Amniotic stem cell (primary cell): Measurements from ENCODE around the gene GALNT1.

Experiments used
- DNase-seq: peaks from one replicate; lab custom pipeline; 2025; lab: John Stamatoyannopoulos, UW

Gene GALNT1

DNA sequence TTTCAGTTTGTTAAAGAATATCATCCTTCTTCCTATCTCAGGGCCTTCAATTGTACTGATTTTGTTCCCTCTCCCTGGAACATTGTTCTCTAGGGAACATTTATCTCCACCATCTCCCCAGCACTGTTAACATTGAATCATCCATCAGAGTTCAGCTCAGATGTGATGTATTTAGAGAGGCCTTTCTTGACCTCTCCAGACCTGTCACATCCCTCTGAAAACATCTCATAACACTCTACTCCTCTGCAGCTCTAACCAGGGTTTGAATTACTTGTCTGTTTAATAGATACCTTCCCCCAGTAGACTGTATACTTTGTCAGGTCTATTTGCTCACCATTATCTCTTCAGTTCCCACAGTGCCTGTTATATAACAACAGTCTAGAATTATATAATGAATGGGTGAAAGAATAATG lies 98.6 kb downstream of the GALNT1 start:
- no peak for DNase-seq

DNA sequence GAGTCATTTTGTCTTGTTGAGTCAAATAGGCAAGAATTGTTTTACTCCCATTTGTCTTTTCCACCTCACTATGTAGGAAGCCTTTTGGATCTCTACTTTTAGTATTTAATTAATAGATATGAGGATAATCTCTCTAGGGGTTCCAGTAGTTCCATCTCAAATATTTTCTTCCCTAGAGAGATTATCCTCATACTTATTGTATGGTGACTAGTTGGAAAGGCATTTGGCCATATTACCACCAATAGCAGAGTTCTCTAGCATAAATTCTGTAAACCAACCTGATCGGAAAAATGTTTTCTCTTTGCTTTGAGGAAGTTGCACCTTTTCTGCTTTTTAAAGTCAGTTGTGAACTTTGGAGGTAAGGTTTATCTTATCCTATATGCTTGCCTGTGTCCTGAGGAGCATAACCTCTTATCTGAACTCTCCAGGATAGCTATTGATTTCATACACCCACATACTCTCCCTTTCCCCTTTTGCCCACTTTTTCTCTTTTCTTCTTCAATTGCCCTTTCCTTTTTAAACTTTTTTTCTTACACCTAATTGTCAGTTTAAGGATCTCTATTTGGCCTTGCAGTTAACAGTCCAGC lies 100.8 kb downstream of the GALNT1 start:
- DNase-seq = no peak

- DNase-seq = no peak
Measured at GRCh38 chr18:35683021-35683420, 101.5 kb downstream of the GALNT1 start.

DNA sequence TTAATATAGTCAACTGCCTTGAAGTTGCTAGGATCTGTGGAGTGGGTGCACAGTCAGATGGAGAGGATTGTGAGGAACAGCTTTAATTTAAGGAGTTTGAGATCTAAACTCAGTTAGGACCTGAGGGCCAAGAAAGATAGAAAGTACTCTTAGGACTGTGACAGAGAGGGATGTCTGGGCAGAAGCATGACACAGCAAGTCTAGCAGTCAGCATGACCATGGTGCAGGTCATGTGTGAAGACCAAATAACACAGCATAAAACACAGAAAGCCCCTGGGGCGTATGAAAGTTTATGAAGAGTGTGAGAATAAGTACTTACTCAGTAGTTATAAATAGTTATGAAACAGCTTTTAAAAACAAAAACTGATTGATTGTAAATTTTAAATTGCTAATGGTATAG lies 107.2 kb downstream of the GALNT1 start:
- no peak for DNase-seq

GRCh38 chr18:35689728-35690127 lies 108.2 kb downstream of the GALNT1 start:
- no peak for DNase-seq

DNA sequence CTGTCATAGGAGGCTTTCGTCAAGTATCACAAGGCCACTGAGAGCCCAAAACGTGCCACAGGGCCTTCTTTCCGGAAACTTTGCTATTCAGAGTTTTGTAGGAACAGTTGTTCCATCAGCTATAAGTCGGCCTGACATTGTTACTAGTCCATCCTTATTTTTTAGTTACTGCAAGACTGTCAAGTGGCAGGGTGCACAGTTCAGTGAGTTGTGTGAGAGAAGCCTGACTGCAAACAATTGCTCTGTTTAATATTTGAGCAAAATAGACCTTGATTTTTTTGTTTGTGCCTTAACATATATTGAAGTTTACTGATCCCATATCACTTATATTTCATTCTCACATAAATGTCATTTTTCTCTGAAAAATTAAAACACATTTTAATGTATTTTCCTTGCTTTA lies 110.1 kb downstream of the GALNT1 start:
- DNase-seq = no peak

GRCh38 chr18:35692866-35693265 lies 111.3 kb downstream of the GALNT1 start:
- no peak for DNase-seq

GRCh38 chr18:35693829-35694228 lies 112.3 kb downstream of the GALNT1 start:
- no peak for DNase-seq

GRCh38 chr18:35694808-35695207 lies 113.3 kb downstream of the GALNT1 start:
- DNase-seq = no peak

DNA sequence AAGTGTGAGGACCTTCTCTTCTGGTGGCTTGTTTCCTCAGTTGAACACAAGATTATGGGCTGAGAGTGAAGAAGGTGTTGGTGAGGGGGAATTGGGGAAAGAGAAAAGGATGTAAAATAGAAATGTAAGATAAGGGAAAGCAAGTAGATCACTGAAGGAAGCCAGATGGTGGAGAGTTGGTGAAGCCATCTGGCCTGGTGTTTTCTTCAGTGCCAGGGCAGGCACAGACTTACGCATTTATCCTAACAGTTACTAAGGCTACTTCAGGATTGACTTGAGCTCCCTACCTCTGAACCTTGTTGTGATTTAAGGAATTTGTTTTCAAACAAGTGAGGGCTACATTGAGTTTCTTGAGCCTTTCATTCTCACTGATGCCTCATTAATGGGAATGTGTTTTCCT lies 113.8 kb downstream of the GALNT1 start:
- DNase-seq = no peak

DNA sequence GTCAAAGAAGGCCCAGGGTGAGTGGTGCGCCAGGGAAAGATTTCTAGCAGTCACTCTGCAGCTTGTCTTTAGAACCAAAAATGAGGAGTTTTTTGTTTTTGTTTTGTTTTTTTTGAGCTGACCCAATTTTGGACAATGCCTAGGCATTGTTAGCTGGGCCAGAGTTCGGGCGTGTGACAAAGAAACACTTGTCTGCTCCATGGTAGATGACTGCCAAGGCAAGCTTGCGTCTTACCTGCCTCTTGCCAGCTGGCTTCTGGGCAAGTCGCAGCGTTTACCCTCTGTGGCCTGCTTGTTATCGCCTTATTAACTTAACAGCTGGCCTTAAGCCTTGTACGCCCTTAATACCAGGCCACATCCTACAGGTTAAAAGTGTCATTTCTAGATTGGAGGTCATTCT lies 114.3 kb downstream of the GALNT1 start:
- DNase-seq = no peak

DNA sequence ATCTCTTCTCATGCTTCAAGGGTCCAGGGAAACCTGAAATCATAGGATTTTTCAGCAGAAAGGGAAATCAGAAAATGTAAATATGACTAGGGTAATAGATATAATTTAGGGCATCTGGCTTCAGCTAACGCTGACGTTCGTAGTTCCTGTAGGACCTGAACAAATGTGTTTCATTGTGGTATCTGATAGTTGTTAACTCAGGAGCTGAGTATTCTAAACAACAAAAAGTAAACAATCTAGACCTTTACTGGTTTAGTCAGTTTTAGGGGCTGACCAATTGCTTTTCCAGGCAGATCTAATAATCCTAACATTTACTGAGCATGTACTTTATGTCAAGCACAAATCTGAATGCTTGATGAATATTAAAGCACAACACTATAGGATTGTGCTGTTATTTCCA lies 114.8 kb downstream of the GALNT1 start:
- no peak for DNase-seq

DNA sequence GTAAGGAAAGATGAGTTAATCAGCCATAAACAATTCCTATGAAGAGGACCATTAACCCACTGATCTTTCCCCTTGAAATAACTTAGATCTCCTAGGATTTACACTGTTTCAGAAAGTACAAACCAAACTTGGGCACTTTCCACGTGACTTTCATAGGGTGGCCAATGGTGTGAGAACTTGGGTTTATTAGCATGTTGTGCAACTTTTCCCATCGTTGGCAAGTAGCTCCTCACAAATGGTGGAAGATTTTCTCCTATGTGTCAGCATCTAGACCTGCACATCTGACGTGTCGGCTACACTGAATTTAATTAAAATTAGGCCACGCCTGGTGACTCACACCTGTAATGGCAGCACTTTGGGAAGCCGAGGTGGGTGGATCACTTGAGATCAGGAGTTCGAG lies 116.3 kb downstream of the GALNT1 start:
- no peak for DNase-seq

DNA sequence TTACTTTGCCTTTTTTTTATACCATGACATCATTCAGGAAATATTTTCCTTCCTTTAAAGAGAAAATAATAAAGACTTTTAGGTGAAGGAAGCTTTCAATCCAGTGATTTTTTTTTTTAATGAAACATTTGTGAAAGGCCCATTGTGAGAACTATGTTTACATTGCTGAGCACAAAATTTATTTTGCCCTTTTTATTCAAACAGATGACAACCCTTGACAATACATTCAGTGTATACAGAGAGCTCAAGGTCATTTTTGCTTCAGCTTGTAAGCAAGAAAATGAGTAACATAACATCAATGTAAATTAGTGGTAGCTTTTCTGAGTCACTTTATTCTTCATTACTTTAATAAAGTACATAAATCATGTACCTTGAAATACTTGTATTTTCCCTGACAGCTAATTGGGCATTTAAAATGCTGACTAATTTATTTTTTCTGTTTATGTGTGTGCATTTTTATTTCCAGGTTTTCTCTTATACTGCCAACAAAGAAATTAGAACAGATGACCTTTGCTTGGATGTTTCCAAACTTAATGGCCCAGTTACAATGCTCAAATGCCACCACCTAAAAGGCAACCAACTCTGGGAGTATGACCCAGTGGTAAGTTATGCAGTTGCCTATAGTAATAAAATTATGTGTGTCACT lies 121.6 kb downstream of the GALNT1 start:
- DNase-seq = no peak

GRCh38 chr18:35705988-35706387 lies 124.4 kb downstream of the GALNT1 start:
- DNase-seq = no peak

GRCh38 chr18:35707247-35707646 lies 125.7 kb downstream of the GALNT1 start:
- no peak for DNase-seq

DNA sequence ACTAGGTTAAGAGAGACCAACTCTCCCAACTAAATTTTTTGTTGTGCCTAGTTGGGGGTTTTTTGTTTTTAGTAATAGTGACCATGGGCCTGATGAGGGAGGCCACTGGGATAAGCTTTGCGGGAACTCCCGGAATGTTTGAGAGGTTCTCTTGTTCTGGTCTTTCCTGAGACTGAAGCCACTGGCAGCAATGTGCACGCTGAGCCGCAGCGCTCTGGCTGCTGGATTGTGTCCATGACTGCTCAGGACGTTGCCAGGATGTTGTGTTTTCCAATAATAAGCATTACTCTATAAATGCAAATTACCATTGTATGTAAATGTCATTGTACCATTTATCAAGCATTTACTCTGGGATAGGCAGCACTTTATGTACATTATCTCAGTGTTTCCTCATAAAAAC lies 126.1 kb downstream of the GALNT1 start:
- DNase-seq = no peak

GRCh38 chr18:35710581-35710980 lies 129.0 kb downstream of the GALNT1 start:
- DNase-seq = no peak

DNA sequence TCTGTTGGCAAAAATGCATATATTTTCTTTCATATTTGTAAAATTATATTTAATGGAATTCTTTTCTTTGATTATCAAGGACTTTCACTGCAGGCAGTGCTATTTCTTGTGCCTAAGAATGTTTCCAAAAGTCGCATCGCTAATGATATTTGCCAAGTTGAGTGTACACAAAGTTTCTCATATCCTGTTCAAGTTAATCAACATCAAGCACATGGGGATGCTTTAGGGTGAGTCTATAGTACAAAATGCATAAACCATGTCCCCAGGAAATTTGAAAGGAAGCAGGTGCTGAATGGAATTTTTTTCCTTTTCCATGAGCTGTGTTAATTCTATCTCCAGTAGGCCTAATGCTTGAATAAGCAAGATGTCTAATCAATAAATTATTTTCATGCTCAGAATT lies 129.7 kb downstream of the GALNT1 start:
- no peak for DNase-seq

DNA sequence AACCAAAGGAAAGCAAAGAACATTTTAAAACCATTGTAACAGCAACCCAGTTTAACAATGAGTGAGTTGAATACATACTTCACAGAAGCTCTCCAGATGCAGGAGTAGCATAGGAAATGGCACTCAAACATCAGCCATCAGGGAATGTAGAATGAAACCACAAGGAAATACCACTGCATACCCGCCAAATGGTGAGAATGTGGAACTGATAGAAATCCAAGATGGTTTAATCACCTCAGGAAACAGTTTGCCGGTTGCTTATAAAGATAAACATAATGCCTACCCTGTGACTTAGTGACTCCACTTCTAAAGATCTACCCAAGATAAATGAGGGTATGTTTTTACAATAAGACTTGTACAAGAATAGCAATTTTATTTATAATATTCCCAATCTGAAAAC lies 132.0 kb downstream of the GALNT1 start:
- no peak for DNase-seq

DNA sequence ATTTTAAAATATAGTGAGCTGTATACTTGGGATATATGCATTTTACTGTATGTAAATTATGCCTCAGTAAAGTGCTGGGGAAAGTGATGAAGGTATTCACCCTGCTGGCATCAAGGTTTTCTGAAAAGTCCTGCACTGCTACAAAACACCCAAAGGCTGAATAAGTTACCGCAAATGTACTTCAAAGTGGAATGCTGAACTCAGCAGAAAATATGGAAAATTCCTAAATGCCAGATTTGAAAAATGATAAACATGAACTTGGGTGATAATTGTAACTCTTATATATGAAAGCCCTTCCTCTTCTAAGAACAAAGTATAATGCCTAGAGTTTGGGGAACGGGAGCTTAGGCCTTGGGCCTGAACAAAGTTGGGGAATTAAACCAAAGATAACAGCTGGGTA lies 133.0 kb downstream of the GALNT1 start:
- no peak for DNase-seq

DNA sequence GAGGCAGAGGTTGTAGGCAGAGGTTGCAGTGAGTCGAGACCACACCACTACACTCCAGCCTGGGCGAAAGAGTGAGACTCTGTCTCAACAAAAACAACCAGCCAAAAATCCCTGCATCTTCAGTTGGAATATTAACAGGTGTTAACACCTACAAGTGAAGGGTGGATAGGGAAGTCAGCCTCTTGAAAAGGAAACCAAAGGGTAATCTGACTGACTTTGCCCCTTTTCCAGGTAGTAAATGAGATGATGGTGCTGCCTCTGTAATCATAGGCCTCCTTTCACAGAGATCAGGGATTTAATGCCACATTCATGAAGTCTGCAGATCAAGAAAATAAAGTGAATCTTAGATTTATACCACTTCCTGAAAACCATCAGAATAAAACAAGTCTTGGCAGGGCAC lies 133.6 kb downstream of the GALNT1 start:
- DNase-seq = no peak

- DNase-seq = no peak
Measured at GRCh38 chr18:35716169-35716831, 134.8 kb downstream of the GALNT1 start.

GRCh38 chr18:35717182-35717581 lies 135.6 kb downstream of the GALNT1 start:
- no peak for DNase-seq
